HL-60 (cell line): ENCODE results near the gene ZC3H7A.
"Not testable (repeated sequence)": the region's sequence is repeated elsewhere in the genome, so short reads cannot be mapped to it uniquely, and the experiment has no call there.

Experiments
- DNase-seq, 2 experiments: peaks; one replicate each; pipeline ENCODE4 v3.0.0-alpha.2; 2010 to 2020; ENCODE audit warnings: low read depth in 1 of 2, low spot score in 1 of 2
- H3K27ac ChIP-seq: fragments of 250-450 bp; sonication (Bioruptor Pico); replicated peaks from 2 replicates; pipeline ENCODE4 v1.5.1; 2020; ENCODE audit warnings: mild to moderate bottlenecking, moderate library complexity
- H3K27me3 ChIP-seq: fragments of 250-450 bp; sonication (Bioruptor Pico); 2 replicates; pipeline ENCODE4 v1.5.1; 2021; ENCODE audit warnings: mild to moderate bottlenecking, moderate library complexity; ENCODE audit not compliant: insufficient read depth, poor library complexity, severe bottlenecking
- H3K4me3 ChIP-seq: replicated peaks from 2 replicates; pipeline ENCODE4 v1.5.1; 2011; ENCODE audit warnings: mild to moderate bottlenecking, control low read depth, low read length; ENCODE audit not compliant: insufficient read depth
- GABPA ChIP-seq: IDR thresholded peaks from 2 replicates; pipeline ENCODE4 v1.6.1; 2012; ENCODE audit warnings: low read depth
- POLR2AphosphoS5 ChIP-seq: IDR thresholded peaks from 2 replicates; pipeline ENCODE4 v1.6.1; 2012; ENCODE audit warnings: low read depth
- REST ChIP-seq: IDR thresholded peaks from 2 replicates; pipeline ENCODE4 v1.6.1; 2012; ENCODE audit warnings: low read depth; ENCODE audit not compliant: insufficient replicate concordance
- SPI1 ChIP-seq: IDR thresholded peaks from 2 replicates; pipeline ENCODE4 v1.6.1; 2012; ENCODE audit warnings: low read depth, mild to moderate bottlenecking, borderline replicate concordance
- TF ChIP-seq, protein P1 (sequence below): IDR thresholded peaks from one replicate; pipeline ENCODE4 v1.5.1; 2011; ENCODE audit warnings: low read length, control low read depth, inconsistent platforms; ENCODE audit not compliant: insufficient read depth

The ZC3H7A gene

DNA sequence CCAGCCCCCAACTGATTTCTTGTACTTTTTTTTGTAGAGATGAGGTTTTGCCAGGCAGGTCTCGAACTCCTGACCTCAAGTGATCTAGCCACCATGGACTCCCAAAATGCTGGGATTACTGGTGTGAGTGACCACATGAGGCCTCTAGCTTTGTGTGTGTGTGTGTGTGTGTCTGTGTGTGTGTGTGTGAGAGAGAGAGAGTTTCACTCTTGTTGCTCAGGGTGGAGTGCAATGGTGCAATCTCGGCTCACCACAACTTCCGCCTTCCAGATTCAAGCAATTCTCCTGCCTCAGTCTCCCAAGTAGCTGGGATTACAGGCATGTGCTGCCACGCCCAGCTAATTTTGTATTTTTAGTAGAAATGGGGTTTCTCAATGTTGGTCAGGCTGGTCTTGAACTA is 17.7 kb upstream of the ZC3H7A start:
- H3K27ac ChIP-seq, H3K4me3 ChIP-seq, H3K27me3 ChIP-seq: not testable (repeated sequence)
- TF ChIP-seq GABPA (peak; percentile 65), POLR2AphosphoS5 (peak; percentile 67; the same call in 1 of the 2 replicates)
- DNase-seq: peak; percentile 76 to 86

GRCh38 chr16:11806721-11807120 is 9.7 kb upstream of the ZC3H7A start:
- Histone ChIP-seq H3K27ac (no peak overlapping the region), H3K27me3 (no peaks in the 10 kb centered on the region), H3K4me3 (no peak overlapping the region)
- DNase-seq: no peak
- no peak for TF ChIP-seq POLR2AphosphoS5
- TF ChIP-seq SPI1: no peak
- TF ChIP-seq REST: no peak
- TF ChIP-seq, protein P1, sequence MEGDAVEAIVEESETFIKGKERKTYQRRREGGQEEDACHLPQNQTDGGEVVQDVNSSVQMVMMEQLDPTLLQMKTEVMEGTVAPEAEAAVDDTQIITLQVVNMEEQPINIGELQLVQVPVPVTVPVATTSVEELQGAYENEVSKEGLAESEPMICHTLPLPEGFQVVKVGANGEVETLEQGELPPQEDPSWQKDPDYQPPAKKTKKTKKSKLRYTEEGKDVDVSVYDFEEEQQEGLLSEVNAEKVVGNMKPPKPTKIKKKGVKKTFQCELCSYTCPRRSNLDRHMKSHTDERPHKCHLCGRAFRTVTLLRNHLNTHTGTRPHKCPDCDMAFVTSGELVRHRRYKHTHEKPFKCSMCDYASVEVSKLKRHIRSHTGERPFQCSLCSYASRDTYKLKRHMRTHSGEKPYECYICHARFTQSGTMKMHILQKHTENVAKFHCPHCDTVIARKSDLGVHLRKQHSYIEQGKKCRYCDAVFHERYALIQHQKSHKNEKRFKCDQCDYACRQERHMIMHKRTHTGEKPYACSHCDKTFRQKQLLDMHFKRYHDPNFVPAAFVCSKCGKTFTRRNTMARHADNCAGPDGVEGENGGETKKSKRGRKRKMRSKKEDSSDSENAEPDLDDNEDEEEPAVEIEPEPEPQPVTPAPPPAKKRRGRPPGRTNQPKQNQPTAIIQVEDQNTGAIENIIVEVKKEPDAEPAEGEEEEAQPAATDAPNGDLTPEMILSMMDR: no peak
- no peak for TF ChIP-seq GABPA

DNA sequence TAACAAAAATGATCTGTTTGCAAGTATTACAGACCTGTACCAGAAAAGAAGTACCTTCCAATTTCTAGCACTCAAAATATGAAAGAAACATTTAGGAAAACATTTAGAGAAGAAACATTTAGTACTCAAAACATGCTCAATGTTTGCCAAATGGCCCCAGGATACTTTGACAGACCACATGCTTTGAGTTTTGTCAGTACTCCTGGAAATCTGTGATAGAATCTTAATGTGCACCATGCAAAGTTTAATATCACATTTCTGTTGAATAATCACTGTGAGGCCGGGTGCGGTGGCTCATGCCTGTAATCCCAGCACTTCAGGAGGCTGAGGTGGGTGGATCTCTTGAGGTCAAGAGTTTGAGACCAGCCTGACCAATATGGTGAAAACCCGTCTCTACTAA is 8.5 kb upstream of the ZC3H7A start:
- no peak overlapping the region for H3K27ac ChIP-seq
- H3K27me3 ChIP-seq: no peaks in the 10 kb centered on the region
- TF ChIP-seq, protein P1: no peak
- TF ChIP-seq REST (no peak), GABPA (no peak), POLR2AphosphoS5 (no peak), SPI1 (no peak)
- no peak overlapping the region for H3K4me3 ChIP-seq
- DNase-seq: no peak

DNA sequence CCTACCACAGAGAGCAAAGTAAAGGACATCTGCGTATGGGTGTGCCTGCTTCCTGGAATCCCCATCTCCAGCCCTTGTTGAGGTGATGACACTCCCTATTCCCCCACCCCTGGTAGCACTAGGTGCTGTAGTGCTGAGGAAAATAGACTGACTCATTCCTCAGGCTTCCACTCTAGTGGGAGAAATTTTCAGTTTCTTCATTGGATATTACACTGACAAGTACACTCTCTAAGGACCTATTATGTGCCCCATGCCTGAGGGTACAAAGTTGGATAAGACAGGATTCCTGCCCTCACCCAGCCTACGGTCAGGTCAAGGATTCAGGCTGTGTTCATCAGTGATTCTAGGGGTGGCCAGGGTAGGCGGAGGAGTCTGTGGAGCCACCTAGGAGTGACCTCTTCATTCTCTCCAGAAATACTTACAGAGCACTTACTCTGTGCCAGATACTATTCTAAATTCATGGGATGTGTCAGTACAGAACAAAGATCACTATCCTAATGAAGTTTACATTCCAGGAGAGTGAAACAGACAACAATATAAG is 4.5 kb upstream of the ZC3H7A start:
- DNase-seq: no peak
- TF ChIP-seq REST: no peak
- no peak for TF ChIP-seq POLR2AphosphoS5
- TF ChIP-seq GABPA: no peak
- TF ChIP-seq, protein P1: no peak
- Histone ChIP-seq H3K27me3 (no peaks in the 10 kb centered on the region), H3K27ac (no peak overlapping the region), H3K4me3 (no peak overlapping the region)
